SK-N-SH treated with all-trans-retinoic acid at 6 μM for 48 hours (cell line): Measurements from ENCODE around the gene RASSF5.
"Not testable (repeated sequence)": the region's sequence is repeated elsewhere in the genome, so short reads cannot be mapped to it uniquely, and the experiment has no call there.

Experiments used
- ATAC-seq: fragments of 200-7000 bp; cut with Tn5 transposase; 3 replicates; pipeline ENCODE4 v1.9.1; 2020; ENCODE audit warnings: mild to moderate bottlenecking, moderate library complexity
- CREB5 ChIP-seq: fragments of 250-450 bp; sonication (Bioruptor Pico); IDR thresholded peaks from 2 replicates; pipeline ENCODE4 v1.5.1; 2020; ENCODE audit warnings: low read depth, mild to moderate bottlenecking, moderate library complexity
- CSDC2 ChIP-seq: fragments of 250-450 bp; sonication (Bioruptor Pico); IDR thresholded peaks from 2 replicates; pipeline ENCODE4 v1.5.0; 2020; ENCODE audit warnings: mild to moderate bottlenecking, moderate library complexity
- GLIS3 ChIP-seq: fragments of 250-450 bp; sonication (Bioruptor Pico); IDR thresholded peaks from 2 replicates; pipeline ENCODE4 v1.5.0; 2020; ENCODE audit warnings: mild to moderate bottlenecking, moderate library complexity
- OSR1 ChIP-seq: fragments of 250-450 bp; sonication (Bioruptor Pico); IDR thresholded peaks from 2 replicates; pipeline ENCODE4 v1.8.0; 2022; ENCODE audit warnings: moderate library complexity, mild to moderate bottlenecking, inconsistent platforms
- PATZ1 ChIP-seq: fragments of 250-450 bp; sonication (Bioruptor Pico); IDR thresholded peaks from 2 replicates; pipeline ENCODE4 v1.8.0; 2020; ENCODE audit warnings: mild to moderate bottlenecking, moderate library complexity, borderline replicate concordance
- PPARA ChIP-seq: fragments of 250-450 bp; sonication (Bioruptor Pico); IDR thresholded peaks from 2 replicates; pipeline ENCODE4 v1.5.0; 2020; ENCODE audit warnings: mild to moderate bottlenecking, borderline replicate concordance
- RARB ChIP-seq: fragments of 250-450 bp; sonication (Bioruptor Pico); IDR thresholded peaks from 2 replicates; pipeline ENCODE4 v1.8.0; 2021; ENCODE audit warnings: mild to moderate bottlenecking, moderate library complexity
- TCF4 ChIP-seq: fragments of 250-450 bp; sonication (Bioruptor Pico); IDR thresholded peaks from 2 replicates; pipeline ENCODE4 v1.8.0; 2021; ENCODE audit warnings: mild to moderate bottlenecking, moderate library complexity, borderline replicate concordance
- TOX ChIP-seq: fragments of 250-450 bp; sonication (Bioruptor Pico); IDR thresholded peaks from 2 replicates; pipeline ENCODE4 v1.8.0; 2021; ENCODE audit warnings: mild to moderate bottlenecking, moderate library complexity, borderline replicate concordance
- ZNF70 ChIP-seq: fragments of 450-650 bp; formaldehyde crosslinking; IDR thresholded peaks from 2 replicates; pipeline ENCODE4 v1.5.0; 2020; ENCODE audit warnings: mild to moderate bottlenecking, moderate library complexity
- ZNF8 ChIP-seq: fragments of 450-650 bp; formaldehyde crosslinking; IDR thresholded peaks from 2 replicates; pipeline ENCODE4 v1.5.0; 2020; ENCODE audit warnings: mild to moderate bottlenecking, moderate library complexity
- TF ChIP-seq, protein P1 (sequence below): fragments of 250-450 bp; sonication (Bioruptor Pico); IDR thresholded peaks from 2 replicates; pipeline ENCODE4 v1.5.0; 2020; ENCODE audit warnings: mild to moderate bottlenecking, moderate library complexity

Gene RASSF5

DNA sequence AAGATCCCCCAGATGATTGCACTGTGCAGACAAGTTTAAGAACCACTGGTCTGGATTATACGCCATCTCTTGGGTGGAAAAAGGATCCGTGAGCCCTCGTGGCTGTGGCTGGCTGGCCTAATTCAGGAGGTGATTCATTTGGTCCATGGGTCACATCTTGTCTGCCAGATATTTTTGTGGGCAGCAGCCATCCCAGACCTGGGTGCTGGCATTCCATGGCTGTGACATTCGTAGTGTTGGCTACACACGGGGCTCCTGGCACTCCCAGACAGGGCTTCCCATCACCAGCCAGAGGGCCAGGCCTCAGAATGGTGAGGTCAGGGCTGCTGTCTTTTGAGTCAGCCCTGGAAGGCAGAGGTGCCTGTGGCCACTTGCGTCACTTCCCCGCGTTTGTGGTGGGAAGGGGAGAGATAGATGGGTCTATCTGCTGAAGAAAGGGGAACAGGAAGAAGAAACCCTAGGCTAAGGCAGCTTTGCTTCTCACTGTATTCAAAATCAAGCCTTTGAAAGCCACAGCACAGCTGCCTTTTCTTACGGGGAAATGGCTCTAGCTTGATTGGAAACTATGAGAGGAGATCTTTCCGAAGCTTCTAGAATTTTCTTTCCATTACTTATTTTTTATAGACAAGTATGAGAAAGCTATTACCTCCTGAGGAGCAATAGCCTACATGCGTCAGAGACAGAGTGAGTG is 72.6 kb downstream of the RASSF5 start (continued):
- TF ChIP-seq, protein P1, sequence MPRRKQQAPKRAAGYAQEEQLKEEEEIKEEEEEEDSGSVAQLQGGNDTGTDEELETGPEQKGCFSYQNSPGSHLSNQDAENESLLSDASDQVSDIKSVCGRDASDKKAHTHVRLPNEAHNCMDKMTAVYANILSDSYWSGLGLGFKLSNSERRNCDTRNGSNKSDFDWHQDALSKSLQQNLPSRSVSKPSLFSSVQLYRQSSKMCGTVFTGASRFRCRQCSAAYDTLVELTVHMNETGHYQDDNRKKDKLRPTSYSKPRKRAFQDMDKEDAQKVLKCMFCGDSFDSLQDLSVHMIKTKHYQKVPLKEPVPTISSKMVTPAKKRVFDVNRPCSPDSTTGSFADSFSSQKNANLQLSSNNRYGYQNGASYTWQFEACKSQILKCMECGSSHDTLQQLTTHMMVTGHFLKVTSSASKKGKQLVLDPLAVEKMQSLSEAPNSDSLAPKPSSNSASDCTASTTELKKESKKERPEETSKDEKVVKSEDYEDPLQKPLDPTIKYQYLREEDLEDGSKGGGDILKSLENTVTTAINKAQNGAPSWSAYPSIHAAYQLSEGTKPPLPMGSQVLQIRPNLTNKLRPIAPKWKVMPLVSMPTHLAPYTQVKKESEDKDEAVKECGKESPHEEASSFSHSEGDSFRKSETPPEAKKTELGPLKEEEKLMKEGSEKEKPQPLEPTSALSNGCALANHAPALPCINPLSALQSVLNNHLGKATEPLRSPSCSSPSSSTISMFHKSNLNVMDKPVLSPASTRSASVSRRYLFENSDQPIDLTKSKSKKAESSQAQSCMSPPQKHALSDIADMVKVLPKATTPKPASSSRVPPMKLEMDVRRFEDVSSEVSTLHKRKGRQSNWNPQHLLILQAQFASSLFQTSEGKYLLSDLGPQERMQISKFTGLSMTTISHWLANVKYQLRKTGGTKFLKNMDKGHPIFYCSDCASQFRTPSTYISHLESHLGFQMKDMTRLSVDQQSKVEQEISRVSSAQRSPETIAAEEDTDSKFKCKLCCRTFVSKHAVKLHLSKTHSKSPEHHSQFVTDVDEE: no peak

- no peak for ATAC-seq
- TF ChIP-seq CSDC2: no peak
- no peak for TF ChIP-seq RARB
- TF ChIP-seq ZNF70: no peak
Observed at GRCh38 chr1:206580438-206581113, 73.2 kb downstream of the RASSF5 start.

DNA sequence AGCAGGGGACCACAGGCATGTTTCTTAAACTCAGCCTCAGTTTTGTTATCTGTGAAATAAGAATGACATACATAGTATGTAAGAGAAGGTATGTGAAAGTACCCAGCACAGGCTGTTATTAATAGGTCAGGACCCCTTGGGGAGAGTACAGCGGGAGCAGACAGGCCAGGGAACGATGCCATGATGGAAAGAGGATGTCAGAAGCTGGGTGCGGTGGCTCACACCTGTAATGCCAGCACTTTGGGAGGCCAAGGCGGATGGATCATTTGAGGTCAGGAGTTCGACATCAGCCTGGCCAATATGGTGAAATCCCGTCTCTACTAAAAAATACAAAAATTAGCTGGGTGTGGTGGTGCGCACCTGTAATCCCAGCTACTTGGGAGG is 73.8 kb downstream of the RASSF5 start:
- not testable (repeated sequence) for ATAC-seq

DNA sequence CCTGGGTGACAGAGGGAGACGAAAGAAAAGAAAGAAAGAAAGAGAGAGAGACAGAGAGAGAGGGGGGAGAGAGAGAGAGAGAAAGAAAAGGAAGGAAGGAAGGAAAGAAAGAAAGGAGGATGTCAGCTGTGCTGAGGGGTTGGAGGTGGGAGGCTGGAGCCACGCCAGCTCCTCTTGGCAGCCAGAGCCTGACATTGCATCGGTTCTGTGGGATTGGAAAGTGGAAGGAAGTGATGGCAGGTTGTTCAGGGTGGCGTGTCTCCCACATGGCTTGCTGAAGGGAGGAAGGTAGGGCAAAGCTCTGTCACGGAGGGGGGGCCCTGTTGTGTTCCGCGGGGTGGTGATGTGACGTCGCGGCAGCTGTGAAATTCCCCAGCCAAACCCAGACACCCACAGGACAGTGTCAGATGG is 74.2 kb downstream of the RASSF5 start:
- no peak for ATAC-seq

GRCh38 chr1:206582537-206582936 is 75.2 kb downstream of the RASSF5 start:
- ATAC-seq: no peak
- TF ChIP-seq CREB5 (CRISPR knock-in tag) (no peak), PPARA (CRISPR knock-in tag) (no peak), CSDC2 (no peak), GLIS3 (CRISPR knock-in tag) (no peak), ZNF8 (CRISPR knock-in tag) (no peak), PATZ1 (CRISPR knock-in tag) (no peak), ZNF70 (no peak)

More for the DNA sequence above, 74.2 kb downstream of the RASSF5 start:
- no peak for TF ChIP-seq CREB5 (CRISPR knock-in tag)
- TF ChIP-seq, protein P1: no peak
- no peak for TF ChIP-seq TOX
- no peak for TF ChIP-seq PATZ1 (CRISPR knock-in tag)
- no peak for TF ChIP-seq ZNF70
- TF ChIP-seq RARB: no peak
- TF ChIP-seq OSR1 (CRISPR knock-in tag): no peak
- TF ChIP-seq TCF4 (CRISPR knock-in tag): no peak
